OCI-LY1 (cell line): ENCODE data around the gene CENPC.

ENCODE experiments used
- H2AFZ ChIP-seq: fragments of 200-600 bp; sonication (generic), shearing (Covaris generic); 2 replicates; pipeline ENCODE4 v1.6.0; 2014; ENCODE audit warnings: antibody characterized with exemption, mild to moderate bottlenecking, low read length
- H3F3A ChIP-seq: fragments of 200-600 bp; sonication (generic), shearing (Covaris generic); 2 replicates; pipeline ENCODE4 v1.6.0; 2014; ENCODE audit warnings: mild to moderate bottlenecking, antibody characterized with exemption, low read length, moderate library complexity; ENCODE audit not compliant: insufficient read depth
- H3K27ac ChIP-seq: fragments of 200-600 bp; sonication (generic); 2 replicates; pipeline ENCODE4 v1.5.1; 2014; ENCODE audit warnings: low read length, mixed run types, mild to moderate bottlenecking, low read depth; ENCODE audit not compliant: poor library complexity, severe bottlenecking
- H3K27me3 ChIP-seq: fragments of 200-600 bp; sonication (generic); 2 replicates; pipeline ENCODE4 v1.6.0; 2014; ENCODE audit warnings: antibody characterized with exemption, mild to moderate bottlenecking, low read length, moderate library complexity; ENCODE audit not compliant: insufficient read depth
- H3K36me3 ChIP-seq: fragments of 200-600 bp; sonication (generic); 2 replicates; pipeline ENCODE4 v1.6.1; 2014; ENCODE audit warnings: mild to moderate bottlenecking, antibody characterized with exemption, low read length, moderate library complexity, mixed read lengths; ENCODE audit not compliant: insufficient read depth
- H3K4me1 ChIP-seq: fragments of 200-600 bp; sonication (generic); 2 replicates; pipeline ENCODE4 v1.5.1; 2014; ENCODE audit warnings: mild to moderate bottlenecking, low read length, moderate library complexity; ENCODE audit not compliant: insufficient read depth, severe bottlenecking
- H3K4me2 ChIP-seq: fragments of 200-600 bp; sonication (generic), shearing (Covaris generic); 2 replicates; pipeline ENCODE4 v1.6.1; 2014; ENCODE audit warnings: low read length
- H3K4me3 ChIP-seq: fragments of 200-600 bp; sonication (generic); 2 replicates; pipeline ENCODE4 v1.5.1; 2014; ENCODE audit warnings: low read length, low read depth, mild to moderate bottlenecking, mixed read lengths; ENCODE audit not compliant: poor library complexity, severe bottlenecking
- H3K79me2 ChIP-seq: fragments of 200-600 bp; shearing (Covaris generic); 2 replicates; pipeline ENCODE4 v1.6.1; 2016; ENCODE audit warnings: mixed run types, low read length, mixed read lengths; ENCODE audit not compliant: insufficient read depth
- H3K9ac ChIP-seq: fragments of 200-600 bp; sonication (generic), shearing (Covaris generic); 2 replicates; pipeline ENCODE4 v1.6.1; 2014; ENCODE audit warnings: mild to moderate bottlenecking, low read length, mixed read lengths
- H3K9me2 ChIP-seq: fragments of 200-600 bp; sonication (generic), shearing (Covaris generic); 2 replicates; pipeline ENCODE4 v1.6.1; 2014; ENCODE audit warnings: low read depth, mild to moderate bottlenecking, low read length, mixed read lengths
- H3K9me3 ChIP-seq: fragments of 200-600 bp; shearing (Covaris generic); 2 replicates; pipeline ENCODE4 v1.6.1; 2014; ENCODE audit warnings: low read length, mixed read lengths
- H4K20me1 ChIP-seq: fragments of 200-600 bp; sonication (generic), shearing (Covaris generic); 2 replicates; pipeline ENCODE4 v1.6.0; 2016; ENCODE audit warnings: mild to moderate bottlenecking, low read length; ENCODE audit not compliant: insufficient read depth
- EZH2 ChIP-seq: fragments of 200-600 bp; sonication (generic), shearing (Covaris generic); IDR thresholded peaks from 2 replicates; pipeline ENCODE4 v1.8.0; 2017; ENCODE audit warnings: borderline replicate concordance, mixed run types, mild to moderate bottlenecking, antibody characterized with exemption, low read length, moderate library complexity, mixed read lengths
- TF ChIP-seq, protein P1 (sequence below): fragments of 200-600 bp; sonication (generic), shearing (Covaris generic); IDR thresholded peaks from 2 replicates; pipeline ENCODE4 v1.5.1; 2017; ENCODE audit warnings: mild to moderate bottlenecking, antibody characterized with exemption, low read length, moderate library complexity, mixed read lengths

The CENPC gene

DNA sequence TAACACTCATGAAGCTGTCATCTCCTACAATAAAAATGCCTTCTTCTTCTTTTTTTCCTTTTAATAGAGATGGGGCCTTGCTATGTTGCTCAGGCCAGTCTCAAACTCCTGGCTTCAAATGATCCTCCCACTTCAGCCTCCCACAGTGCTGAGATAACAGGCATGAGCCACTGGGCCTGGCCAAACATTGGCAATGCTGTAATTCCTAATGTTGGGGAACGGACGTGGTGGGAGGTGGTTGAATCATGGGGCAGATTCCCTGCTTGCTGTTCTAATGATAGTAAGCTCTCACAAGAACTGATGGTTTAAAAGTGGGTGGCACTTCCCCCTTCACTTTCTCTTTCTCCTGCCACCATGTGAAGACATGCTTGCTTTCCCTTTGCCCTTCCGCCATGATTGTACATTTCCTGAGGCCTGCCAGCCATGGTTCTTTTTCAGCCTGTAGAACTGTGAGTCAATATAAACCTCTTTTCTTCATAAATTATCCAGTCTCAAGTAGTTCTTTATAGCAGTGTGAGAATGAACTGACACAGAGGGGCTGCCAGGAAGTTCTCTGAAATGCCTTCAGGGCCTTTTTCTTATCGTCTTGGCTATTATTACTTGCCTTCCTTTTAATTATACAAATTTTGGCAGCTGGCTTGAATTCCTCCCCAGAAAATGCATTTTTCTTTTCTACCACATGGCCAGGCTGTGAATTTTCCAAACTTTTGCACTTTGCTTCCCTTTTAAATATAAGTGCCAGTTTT lies 93.0 kb downstream of the CENPC start:
- no peak overlapping the region for H3K9ac ChIP-seq
- H3K27me3 ChIP-seq = no peaks in the 10 kb centered on the region
- 0 out of 2 replicates have a peak, but pooled peaks cover 3% of the 10 kb centered on the region for H3K9me3 ChIP-seq
- H3K9me2 ChIP-seq = no peaks in the 10 kb centered on the region
- H3K36me3 ChIP-seq = peaks cover 19% of the 10 kb centered on the region; the same call in 1 of the 2 replicates
- no peaks in the 10 kb centered on the region for H3K4me1 ChIP-seq
- TF ChIP-seq EZH2 = no peak
- TF ChIP-seq, protein P1, sequence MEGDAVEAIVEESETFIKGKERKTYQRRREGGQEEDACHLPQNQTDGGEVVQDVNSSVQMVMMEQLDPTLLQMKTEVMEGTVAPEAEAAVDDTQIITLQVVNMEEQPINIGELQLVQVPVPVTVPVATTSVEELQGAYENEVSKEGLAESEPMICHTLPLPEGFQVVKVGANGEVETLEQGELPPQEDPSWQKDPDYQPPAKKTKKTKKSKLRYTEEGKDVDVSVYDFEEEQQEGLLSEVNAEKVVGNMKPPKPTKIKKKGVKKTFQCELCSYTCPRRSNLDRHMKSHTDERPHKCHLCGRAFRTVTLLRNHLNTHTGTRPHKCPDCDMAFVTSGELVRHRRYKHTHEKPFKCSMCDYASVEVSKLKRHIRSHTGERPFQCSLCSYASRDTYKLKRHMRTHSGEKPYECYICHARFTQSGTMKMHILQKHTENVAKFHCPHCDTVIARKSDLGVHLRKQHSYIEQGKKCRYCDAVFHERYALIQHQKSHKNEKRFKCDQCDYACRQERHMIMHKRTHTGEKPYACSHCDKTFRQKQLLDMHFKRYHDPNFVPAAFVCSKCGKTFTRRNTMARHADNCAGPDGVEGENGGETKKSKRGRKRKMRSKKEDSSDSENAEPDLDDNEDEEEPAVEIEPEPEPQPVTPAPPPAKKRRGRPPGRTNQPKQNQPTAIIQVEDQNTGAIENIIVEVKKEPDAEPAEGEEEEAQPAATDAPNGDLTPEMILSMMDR = no peak
- no peak overlapping the region for H2AFZ ChIP-seq
- H3K4me3 ChIP-seq = no peak overlapping the region
- H3F3A ChIP-seq = no peaks in the 10 kb centered on the region
- no peak overlapping the region for H3K27ac ChIP-seq
- no peaks in the 10 kb centered on the region for H4K20me1 ChIP-seq
- no peaks in the 10 kb centered on the region for H3K79me2 ChIP-seq
- H3K4me2 ChIP-seq = no peak overlapping the region

DNA sequence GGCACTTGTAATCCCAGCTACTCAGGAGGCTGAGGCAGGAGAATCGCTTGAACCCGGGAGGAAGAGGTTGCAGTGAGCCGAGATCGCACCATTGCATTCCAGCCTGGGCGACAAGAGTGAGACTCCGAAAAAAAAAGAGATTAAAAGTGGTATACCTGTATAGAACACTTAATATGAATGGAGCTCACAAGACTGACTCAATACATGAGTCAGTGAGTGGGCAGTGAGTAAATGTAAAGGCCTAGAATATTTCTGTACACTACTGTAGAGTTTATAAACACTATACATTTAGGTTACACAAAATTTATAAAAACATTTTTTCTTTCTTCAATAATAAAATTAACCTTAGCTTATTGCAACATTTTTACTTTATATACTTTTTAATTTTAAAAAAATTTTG lies 93.8 kb downstream of the CENPC start:
- H3F3A ChIP-seq = no peaks in the 10 kb centered on the region
- no peaks in the 10 kb centered on the region for H3K4me1 ChIP-seq
- no peaks in the 10 kb centered on the region for H3K27me3 ChIP-seq
- H3K27ac ChIP-seq = no peak overlapping the region
- TF ChIP-seq, protein P1 = no peak
- TF ChIP-seq EZH2 = no peak
- peaks cover 16% of the 10 kb centered on the region; the same call in 1 of the 2 replicates for H3K36me3 ChIP-seq
- no peaks in the 10 kb centered on the region for H3K9me2 ChIP-seq
- no peak overlapping the region for H3K4me3 ChIP-seq
- H3K79me2 ChIP-seq = no peaks in the 10 kb centered on the region
- H2AFZ ChIP-seq = no peak overlapping the region
- no peak overlapping the region for H3K4me2 ChIP-seq
- no peaks in the 10 kb centered on the region for H4K20me1 ChIP-seq
- no peak overlapping the region for H3K9ac ChIP-seq
- 0 out of 2 replicates have a peak, but pooled peaks cover 3% of the 10 kb centered on the region for H3K9me3 ChIP-seq

DNA sequence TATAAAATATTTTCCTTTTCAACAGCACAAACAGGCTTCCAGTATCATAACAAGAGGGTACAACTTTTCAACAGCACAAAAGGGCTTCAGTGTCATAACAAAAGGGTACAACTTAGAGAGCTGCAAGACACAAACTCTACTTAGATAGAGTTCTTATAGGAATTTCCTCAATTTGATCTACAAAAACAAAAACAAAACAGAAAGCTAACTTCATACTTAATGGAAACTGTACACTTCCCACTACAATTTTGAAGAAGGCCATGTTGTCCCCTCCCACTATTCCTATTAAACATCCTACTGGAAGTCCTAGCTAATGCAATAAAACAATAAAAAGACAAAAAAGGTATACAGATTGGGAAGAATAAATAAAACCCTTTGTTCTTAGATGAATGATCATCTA lies 96.7 kb downstream of the CENPC start:
- no peaks in the 10 kb centered on the region for H3F3A ChIP-seq
- no peak for TF ChIP-seq EZH2
- TF ChIP-seq, protein P1 = no peak
- H4K20me1 ChIP-seq = no peaks in the 10 kb centered on the region
- no peaks in the 10 kb centered on the region for H3K9me2 ChIP-seq
- H3K27me3 ChIP-seq = no peaks in the 10 kb centered on the region
- peaks cover 9% of the 10 kb centered on the region; the same call in 1 of the 2 replicates for H3K36me3 ChIP-seq
- H3K4me2 ChIP-seq = no peak overlapping the region
- H3K9ac ChIP-seq = no peak overlapping the region
- H2AFZ ChIP-seq = no peak overlapping the region
- 0 out of 2 replicates have a peak, but pooled peaks cover 3% of the 10 kb centered on the region for H3K9me3 ChIP-seq
- no peak overlapping the region for H3K4me3 ChIP-seq
- H3K4me1 ChIP-seq = no peaks in the 10 kb centered on the region
- H3K79me2 ChIP-seq = no peaks in the 10 kb centered on the region
- H3K27ac ChIP-seq = no peak overlapping the region
